Hepatocyte (in vitro differentiated cells): ENCODE results near the gene WFDC10A. TPM values are rescaled to one million over a fixed set of nuclear protein-coding genes. Genes with fewer than 3 reads are reported as not detected.

Experiments used
- DNase-seq: peaks from one replicate; pipeline ENCODE4 v3.0.0-alpha.2; 2016; ENCODE audit warnings: low spot score
- H2AFZ ChIP-seq: fragments of 200-600 bp; sonication (generic); 2 replicates; pipeline ENCODE4 v1.6.0; 2016; ENCODE audit warnings: antibody characterized with exemption, mild to moderate bottlenecking
- H3K27ac ChIP-seq: fragments of 200-600 bp; sonication (generic); 2 replicates; pipeline ENCODE4 v1.5.1; 2016; ENCODE audit warnings: mild to moderate bottlenecking
- H3K27me3 ChIP-seq: fragments of 200-600 bp; sonication (generic); 2 replicates; pipeline ENCODE4 v1.6.1; 2016
- H3K36me3 ChIP-seq: fragments of 200-600 bp; sonication (generic); replicated peaks from 2 replicates; pipeline ENCODE4 v1.5.1; 2016; ENCODE audit warnings: low read depth; ENCODE audit not compliant: insufficient read depth
- H3K4me1 ChIP-seq: fragments of 200-600 bp; sonication (generic); 2 replicates; pipeline ENCODE4 v1.5.1; 2016; ENCODE audit warnings: mild to moderate bottlenecking, moderate library complexity; ENCODE audit not compliant: insufficient read depth
- H3K4me2 ChIP-seq: fragments of 200-600 bp; sonication (generic); 2 replicates; pipeline ENCODE4 v1.6.0; 2016
- H3K4me3 ChIP-seq: fragments of 200-600 bp; sonication (generic); 2 replicates; pipeline ENCODE4 v1.5.1; 2016; ENCODE audit warnings: mild to moderate bottlenecking
- H3K79me2 ChIP-seq: fragments of 200-600 bp; sonication (generic); 2 replicates; pipeline ENCODE4 v1.6.0; 2017; ENCODE audit warnings: mild to moderate bottlenecking
- H3K9me2 ChIP-seq: fragments of 200-600 bp; sonication (generic); replicated peaks from 2 replicates; pipeline ENCODE4 v1.6.0; 2017; ENCODE audit warnings: mild to moderate bottlenecking; ENCODE audit not compliant: insufficient read depth
- H3K9me3 ChIP-seq: fragments of 200-600 bp; sonication (generic); 2 replicates; pipeline ENCODE4 v1.5.1; 2016; ENCODE audit warnings: low read depth, mild to moderate bottlenecking
- H4K20me1 ChIP-seq: fragments of 200-600 bp; sonication (generic); 2 replicates; pipeline ENCODE4 v1.6.0; 2016; ENCODE audit warnings: mild to moderate bottlenecking; ENCODE audit not compliant: insufficient read depth, poor library complexity, severe bottlenecking
- EZH2 ChIP-seq: fragments of 200-600 bp; sonication (generic); IDR thresholded peaks from 2 replicates; pipeline ENCODE4 v1.6.1; 2016; ENCODE audit warnings: antibody characterized with exemption, mild to moderate bottlenecking, borderline replicate concordance
- EZH2phosphoT487 ChIP-seq: fragments of 200-600 bp; sonication (generic); IDR thresholded peaks from one replicate; pipeline ENCODE4 v1.6.1; 2018; ENCODE audit warnings: antibody characterized with exemption, mild to moderate bottlenecking, low read depth, moderate library complexity; ENCODE audit not compliant: unreplicated experiment, severe bottlenecking
- WGBS: methylation state at CpG from one replicate; pipeline ENCODE4 v1.1.6; 2016; ENCODE audit warnings: low lambda C conversion rate; ENCODE audit errors: missing lambda C conversion rate; 5-methylcytosine and 5-hydroxymethylcytosine counted together
- polyA plus RNA-seq: library from polyadenylated mRNA; unstranded; fragments of >200 nt; fragmentation: Nextera tagmentation; extraction: Ambion mirVana; gene quantifications from 2 replicates; pipeline ENCODE4 v1.2.1, GENCODE V29; 2016
- total RNA-seq: library from RNA; depleted of rRNA; stranded (reverse); fragments of >200 nt; gene quantifications from 2 replicates; pipeline ENCODE4 v1.2.3, GENCODE V29; 2014
- TF ChIP-seq, protein P1 (sequence below): fragments of 200-600 bp; sonication (generic); IDR thresholded peaks from 2 replicates; pipeline ENCODE4 v1.5.1; 2016; ENCODE audit warnings: antibody characterized with exemption, mild to moderate bottlenecking; ENCODE audit not compliant: poor library complexity

The WFDC10A gene
- total and polyA plus RNA-seq, 2 experiments from 2014 or later = not detected

DNA sequence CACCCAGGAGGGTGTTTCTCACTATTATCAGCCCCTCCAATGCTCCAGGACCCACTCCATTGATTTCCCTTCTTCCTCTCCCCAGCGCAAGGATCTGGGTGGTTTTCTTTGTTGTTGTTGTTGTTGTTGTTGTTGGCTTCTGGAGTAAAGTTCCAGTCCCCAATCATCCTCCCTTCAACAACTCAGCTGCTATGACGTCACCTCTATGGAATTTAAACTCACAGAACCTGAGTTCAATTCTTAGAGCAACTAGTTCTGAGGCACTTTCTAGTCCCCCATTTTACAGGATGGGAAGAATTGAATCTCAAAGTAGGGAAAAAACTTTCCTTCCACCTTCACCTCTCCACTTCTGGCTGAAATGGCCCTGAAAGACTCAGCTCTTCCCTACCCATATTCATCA, 40.7 kb upstream of the WFDC10A start:
- no peaks in the 10 kb centered on the region for H4K20me1 ChIP-seq
- no peaks in the 10 kb centered on the region for H3K27me3 ChIP-seq
- WGBS = 80% methylated on average over 2 of the region's 2 CpGs
- no peaks in the 10 kb centered on the region for H3K9me2 ChIP-seq
- no peak overlapping the region for H3K27ac ChIP-seq
- H3K4me3 ChIP-seq = no peak overlapping the region
- H3K9me3 ChIP-seq = no peaks in the 10 kb centered on the region
- H3K4me2 ChIP-seq = no peak overlapping the region
- TF ChIP-seq EZH2phosphoT487 = no peak
- TF ChIP-seq, protein P1, sequence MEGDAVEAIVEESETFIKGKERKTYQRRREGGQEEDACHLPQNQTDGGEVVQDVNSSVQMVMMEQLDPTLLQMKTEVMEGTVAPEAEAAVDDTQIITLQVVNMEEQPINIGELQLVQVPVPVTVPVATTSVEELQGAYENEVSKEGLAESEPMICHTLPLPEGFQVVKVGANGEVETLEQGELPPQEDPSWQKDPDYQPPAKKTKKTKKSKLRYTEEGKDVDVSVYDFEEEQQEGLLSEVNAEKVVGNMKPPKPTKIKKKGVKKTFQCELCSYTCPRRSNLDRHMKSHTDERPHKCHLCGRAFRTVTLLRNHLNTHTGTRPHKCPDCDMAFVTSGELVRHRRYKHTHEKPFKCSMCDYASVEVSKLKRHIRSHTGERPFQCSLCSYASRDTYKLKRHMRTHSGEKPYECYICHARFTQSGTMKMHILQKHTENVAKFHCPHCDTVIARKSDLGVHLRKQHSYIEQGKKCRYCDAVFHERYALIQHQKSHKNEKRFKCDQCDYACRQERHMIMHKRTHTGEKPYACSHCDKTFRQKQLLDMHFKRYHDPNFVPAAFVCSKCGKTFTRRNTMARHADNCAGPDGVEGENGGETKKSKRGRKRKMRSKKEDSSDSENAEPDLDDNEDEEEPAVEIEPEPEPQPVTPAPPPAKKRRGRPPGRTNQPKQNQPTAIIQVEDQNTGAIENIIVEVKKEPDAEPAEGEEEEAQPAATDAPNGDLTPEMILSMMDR = no peak
- TF ChIP-seq EZH2 = no peak
- H3K36me3 ChIP-seq = no peaks in the 10 kb centered on the region
- no peaks in the 10 kb centered on the region for H3K79me2 ChIP-seq
- DNase-seq = no peak
- H3K4me1 ChIP-seq = no peaks in the 10 kb centered on the region
- H2AFZ ChIP-seq = no peak overlapping the region

DNA sequence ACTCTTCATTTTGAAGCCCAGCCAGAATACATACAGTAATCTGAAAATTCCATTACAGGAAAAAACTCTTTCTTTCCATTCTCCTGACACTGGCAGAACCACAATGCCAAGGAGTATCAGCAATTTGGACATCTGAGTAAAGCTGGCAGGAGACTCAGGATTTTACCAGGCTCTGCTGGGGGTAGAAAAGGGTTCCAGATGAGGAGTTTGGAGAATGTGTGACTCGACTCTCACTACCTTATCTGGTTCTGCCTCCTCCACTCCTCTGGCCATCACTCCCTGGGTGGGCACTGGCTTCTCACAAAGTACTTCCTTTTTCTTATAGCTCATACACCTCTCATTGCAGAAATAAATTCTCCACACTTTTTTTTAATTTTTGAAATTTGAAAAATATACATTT, 39.8 kb upstream of the WFDC10A start:
- H3K27ac ChIP-seq = no peak overlapping the region
- no peak overlapping the region for H3K4me2 ChIP-seq
- H4K20me1 ChIP-seq = no peaks in the 10 kb centered on the region
- TF ChIP-seq EZH2phosphoT487 (no peak), EZH2 (no peak)
- TF ChIP-seq, protein P1 = no peak
- H3K4me3 ChIP-seq = no peak overlapping the region
- no peaks in the 10 kb centered on the region for H3K27me3 ChIP-seq
- no peaks in the 10 kb centered on the region for H3K9me3 ChIP-seq
- H3K4me1 ChIP-seq = no peaks in the 10 kb centered on the region
- DNase-seq = no peak
- H3K79me2 ChIP-seq = no peaks in the 10 kb centered on the region
- H3K9me2 ChIP-seq = no peaks in the 10 kb centered on the region
- 43% methylated on average over 1 of the region's 1 CpG for WGBS
- H3K36me3 ChIP-seq = no peaks in the 10 kb centered on the region
- H2AFZ ChIP-seq = no peak overlapping the region

DNA sequence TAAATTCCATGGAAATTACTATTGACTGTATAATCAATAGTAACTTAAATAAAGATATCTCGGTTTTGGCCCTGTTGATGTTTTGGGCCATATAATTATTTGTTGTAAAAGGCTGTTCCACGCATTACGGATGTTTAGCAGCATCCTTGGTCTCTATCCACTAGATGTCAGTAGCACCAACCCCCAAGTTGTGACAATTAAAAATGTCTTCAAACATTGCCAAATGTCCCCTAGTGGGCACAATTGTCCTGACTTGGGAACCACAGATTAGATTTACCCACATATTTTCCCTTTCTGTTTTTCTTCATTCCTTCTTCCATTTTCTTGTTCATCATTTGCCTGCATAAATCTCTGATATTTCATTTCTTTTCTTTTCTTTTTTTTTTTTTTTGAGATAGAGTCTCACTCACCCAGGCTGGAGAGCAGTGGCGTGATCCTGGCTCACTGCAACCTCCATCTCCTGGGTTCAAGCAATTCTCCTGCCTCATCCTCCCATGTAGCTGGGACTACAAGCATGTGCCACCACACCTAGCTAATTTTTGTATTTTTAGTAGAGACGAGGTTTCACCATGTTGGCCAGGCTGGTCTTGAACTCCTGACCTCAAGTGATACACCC, 36.9 kb upstream of the WFDC10A start:
- Histone ChIP-seq H3K4me2 (no peak overlapping the region), H3K79me2 (no peaks in the 10 kb centered on the region), H3K27me3 (no peaks in the 10 kb centered on the region), H2AFZ (no peak overlapping the region), H4K20me1 (no peaks in the 10 kb centered on the region), H3K36me3 (no peaks in the 10 kb centered on the region), H3K9me3 (no peaks in the 10 kb centered on the region), H3K4me3 (no peak overlapping the region), H3K27ac (no peak overlapping the region), H3K9me2 (no peaks in the 10 kb centered on the region), H3K4me1 (no peaks in the 10 kb centered on the region)
- DNase-seq = peak; percentile 61
- 65% methylated on average over 5 of the region's 5 CpGs for WGBS
- no peak for TF ChIP-seq EZH2
- TF ChIP-seq, protein P1 = peak; percentile 60
